Calu3 (cell line): ENCODE results near the gene KCNA10. TPM values are rescaled to one million over a fixed set of nuclear protein-coding genes. Genes with fewer than 3 reads are reported as not detected.

Source experiments
- BruUV-seq: library from RNA; stranded (reverse); fragments of 400-500 nt; replicated peaks from 2 replicates; lab custom pipeline; 2021; lab: Mats Ljungman, UMichigan
- CTCF ChIA-PET: fragments of 300-600 bp; sonication (Branson Sonifier 250); formaldehyde crosslinking; loops from one replicate; lab custom pipeline; 2022; ENCODE audit warnings: antibody characterized with exemption; lab: Charles Lee
- DNase-seq: peaks from one replicate; pipeline ENCODE4 v3.0.0; 2022
- H3K27ac Mint-ChIP-seq: one replicate; pipeline ENCODE4 v1.8.0; 2022; ENCODE audit warnings: mixed read lengths; ENCODE audit not compliant: unreplicated experiment
- H3K27me3 Mint-ChIP-seq: one replicate; pipeline ENCODE4 v1.8.0; 2022; ENCODE audit warnings: mixed read lengths; ENCODE audit not compliant: unreplicated experiment
- H3K36me3 Mint-ChIP-seq: one replicate; pipeline ENCODE4 v1.8.0; 2022; ENCODE audit warnings: mild to moderate bottlenecking, moderate library complexity, mixed read lengths; ENCODE audit not compliant: insufficient read depth, unreplicated experiment
- H3K4me1 Mint-ChIP-seq: one replicate; pipeline ENCODE4 v1.8.0; 2022; ENCODE audit warnings: mild to moderate bottlenecking, low read depth, mixed read lengths; ENCODE audit not compliant: unreplicated experiment
- H3K4me3 Mint-ChIP-seq: one replicate; pipeline ENCODE4 v1.8.0; 2022; ENCODE audit warnings: mild to moderate bottlenecking, low read depth, moderate library complexity, mixed read lengths; ENCODE audit not compliant: unreplicated experiment
- H3K9me3 Mint-ChIP-seq: one replicate; pipeline ENCODE4 v1.8.0; 2022; ENCODE audit warnings: low read depth, mixed read lengths; ENCODE audit not compliant: unreplicated experiment
- intact Hi-C: fragments of 100-400 bp; cut with micrococcal nuclease; formaldehyde crosslinking; loops from one replicate; pipeline ENCODE4 v1.10.0; 2022; ENCODE audit not compliant: unreplicated experiment
- total RNA-seq: library from RNA; stranded (reverse); gene quantifications from 2 replicates; pipeline ENCODE4 v1.2.3, GENCODE V29; 2022
- TF ChIP-seq, protein P1 (sequence below): fragments of 200-600 bp; IDR thresholded peaks from one replicate; pipeline ENCODE4 v1.8.0; 2022; ENCODE audit warnings: antibody characterized with exemption; ENCODE audit not compliant: unreplicated experiment

Gene KCNA10
- total RNA-seq, 1 experiment from 2014 or later: not detected

DNA sequence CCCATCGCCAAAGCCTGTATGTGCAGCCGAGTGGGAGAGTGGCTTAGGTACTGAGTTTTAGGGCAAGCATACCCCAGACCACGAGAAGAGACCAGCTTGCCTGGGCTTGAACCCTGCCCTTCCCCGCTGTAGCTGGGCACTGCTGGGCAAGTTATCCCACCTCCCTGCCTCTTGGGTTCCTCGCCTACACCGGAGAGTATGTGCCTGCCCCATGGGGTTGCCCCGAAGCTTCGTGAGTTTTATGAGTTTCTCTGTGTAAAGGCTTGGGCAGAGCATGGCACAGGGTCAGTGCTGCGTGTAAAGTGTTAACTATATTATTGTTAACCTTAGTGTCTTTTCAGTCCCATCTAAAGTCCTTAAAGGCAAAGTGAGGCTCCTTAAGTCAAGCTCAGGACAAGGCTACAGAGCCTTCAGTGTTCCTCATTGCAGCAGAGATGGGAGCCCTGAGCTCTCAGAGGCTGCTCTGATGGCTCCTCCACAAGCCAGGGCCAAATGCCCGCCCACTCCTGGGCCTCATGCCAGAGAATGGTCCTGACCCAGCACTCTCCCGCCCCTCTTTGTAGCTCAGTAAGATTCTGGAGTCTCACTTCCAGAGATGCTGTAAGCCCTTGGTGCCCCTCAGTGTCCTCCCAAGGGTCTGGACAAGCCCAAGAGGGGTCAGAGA is 37.0 kb upstream of the KCNA10 start:
- Mint-ChIP-seq H3K27me3 (peaks cover 84% of the 10 kb centered on the region), H3K9me3 (no peaks in the 10 kb centered on the region), H3K27ac (no peak overlapping the region), H3K4me3 (no peak overlapping the region), H3K4me1 (no peaks in the 10 kb centered on the region), H3K36me3 (no peaks in the 10 kb centered on the region)
- DNase-seq: no peak
- TF ChIP-seq, protein P1, sequence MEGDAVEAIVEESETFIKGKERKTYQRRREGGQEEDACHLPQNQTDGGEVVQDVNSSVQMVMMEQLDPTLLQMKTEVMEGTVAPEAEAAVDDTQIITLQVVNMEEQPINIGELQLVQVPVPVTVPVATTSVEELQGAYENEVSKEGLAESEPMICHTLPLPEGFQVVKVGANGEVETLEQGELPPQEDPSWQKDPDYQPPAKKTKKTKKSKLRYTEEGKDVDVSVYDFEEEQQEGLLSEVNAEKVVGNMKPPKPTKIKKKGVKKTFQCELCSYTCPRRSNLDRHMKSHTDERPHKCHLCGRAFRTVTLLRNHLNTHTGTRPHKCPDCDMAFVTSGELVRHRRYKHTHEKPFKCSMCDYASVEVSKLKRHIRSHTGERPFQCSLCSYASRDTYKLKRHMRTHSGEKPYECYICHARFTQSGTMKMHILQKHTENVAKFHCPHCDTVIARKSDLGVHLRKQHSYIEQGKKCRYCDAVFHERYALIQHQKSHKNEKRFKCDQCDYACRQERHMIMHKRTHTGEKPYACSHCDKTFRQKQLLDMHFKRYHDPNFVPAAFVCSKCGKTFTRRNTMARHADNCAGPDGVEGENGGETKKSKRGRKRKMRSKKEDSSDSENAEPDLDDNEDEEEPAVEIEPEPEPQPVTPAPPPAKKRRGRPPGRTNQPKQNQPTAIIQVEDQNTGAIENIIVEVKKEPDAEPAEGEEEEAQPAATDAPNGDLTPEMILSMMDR: no peak
- CTCF ChIA-PET: interaction anchor here (1.0 to 1.4 kb wide), 2 partner anchors 20 to 60 kb away, joined by 3 read pairs; no protein-coding TSS in a partner anchor
- BruUV-seq: no TSS peak
- intact Hi-C loops: loop anchor here (5.0 kb wide), 1 partner anchor 61 kb away; no protein-coding TSS in a partner anchor

DNA sequence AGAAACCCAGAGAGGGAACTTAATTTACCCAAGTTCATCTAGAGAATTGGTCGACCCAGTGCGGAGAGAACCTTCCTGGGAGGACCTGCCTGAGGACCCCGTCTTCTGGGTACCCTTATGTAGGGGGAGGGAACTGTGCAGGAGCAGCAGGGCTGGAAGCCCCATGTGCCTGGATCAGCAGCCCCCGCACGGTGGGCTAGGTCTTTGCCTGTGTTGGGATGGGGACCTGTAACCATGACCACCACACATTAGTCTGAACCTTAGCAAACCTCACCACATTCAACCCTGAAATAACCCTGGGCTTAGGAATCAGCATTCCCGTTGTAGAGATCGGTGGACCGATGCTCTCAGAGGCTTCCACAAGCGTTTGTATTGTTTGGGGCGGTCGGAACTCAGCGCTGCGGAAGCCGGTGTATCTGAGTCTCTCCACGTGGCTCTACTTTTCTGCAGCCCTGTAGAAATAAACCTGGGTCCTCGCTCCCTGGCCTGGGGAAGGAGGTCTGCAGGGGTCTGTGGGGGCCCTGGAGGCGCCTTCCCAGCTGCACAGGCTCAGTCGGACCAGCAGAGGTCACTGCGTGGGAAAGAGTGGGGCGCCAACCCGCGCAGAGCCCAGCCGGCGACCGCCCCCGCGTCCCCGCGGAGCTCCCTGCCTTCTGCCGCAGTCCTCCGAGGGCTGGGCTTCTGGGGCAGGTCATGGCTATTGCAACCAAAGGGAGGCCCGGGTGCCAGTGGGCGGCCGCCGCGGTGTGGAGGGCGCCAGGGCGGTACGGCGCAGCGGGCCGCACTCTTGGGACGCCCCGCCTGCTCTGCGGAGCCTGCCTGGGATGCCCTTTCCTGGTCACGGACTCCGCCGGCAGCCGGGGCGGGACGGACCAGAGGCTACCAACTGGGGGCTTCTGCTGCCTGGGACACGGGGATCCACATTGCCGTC is 36.2 kb upstream of the KCNA10 start:
- Mint-ChIP-seq H3K4me3 (no peak overlapping the region), H3K27ac (no peak overlapping the region), H3K27me3 (peaks cover 92% of the 10 kb centered on the region), H3K36me3 (no peaks in the 10 kb centered on the region), H3K4me1 (no peaks in the 10 kb centered on the region), H3K9me3 (no peaks in the 10 kb centered on the region)
- CTCF ChIA-PET: interaction anchor here (1.4 kb wide), 1 partner anchor 59 kb away, joined by 3 read pairs; no protein-coding TSS in a partner anchor
- no TSS peak for BruUV-seq
- intact Hi-C loops: loop anchor here (5.0 kb wide), 1 partner anchor 62 kb away; no protein-coding TSS in a partner anchor
- TF ChIP-seq, protein P1: peak; percentile 51
- peak; percentile 40 for DNase-seq

DNA sequence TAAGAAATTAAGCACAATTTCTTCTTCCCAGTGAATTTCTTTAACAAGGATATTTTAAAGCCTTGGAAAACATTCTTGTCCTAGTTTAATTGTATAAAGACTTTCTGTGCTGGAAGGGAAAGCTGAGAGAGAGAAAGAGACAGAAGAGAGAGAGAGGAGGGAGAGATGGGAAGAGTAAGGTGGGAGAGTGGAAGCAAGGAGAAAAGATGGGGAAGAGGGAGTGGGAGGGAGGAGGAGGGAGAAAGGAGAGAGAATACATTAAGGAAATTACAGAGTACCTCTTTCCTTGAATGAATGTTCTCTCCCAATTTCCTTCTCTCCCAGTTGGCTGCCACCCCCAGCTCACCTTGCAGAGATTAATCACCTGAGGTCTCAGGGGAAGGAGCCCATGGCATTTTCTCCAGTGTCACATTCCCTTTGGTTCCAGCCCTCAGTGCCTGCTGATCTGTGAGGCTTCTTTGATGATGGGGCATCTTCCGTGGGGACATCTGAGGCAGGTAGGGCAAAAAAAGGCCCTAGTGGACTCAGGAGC is 32.4 kb upstream of the KCNA10 start:
- CTCF ChIA-PET: no interaction called here
- intact Hi-C loops: no loop called here
- TF ChIP-seq, protein P1: no peak
- Mint-ChIP-seq H3K4me1 (no peaks in the 10 kb centered on the region), H3K27ac (no peak overlapping the region), H3K9me3 (no peaks in the 10 kb centered on the region), H3K36me3 (no peaks in the 10 kb centered on the region), H3K27me3 (peaks cover 91% of the 10 kb centered on the region), H3K4me3 (no peak overlapping the region)
- DNase-seq: no peak
- no TSS peak for BruUV-seq

DNA sequence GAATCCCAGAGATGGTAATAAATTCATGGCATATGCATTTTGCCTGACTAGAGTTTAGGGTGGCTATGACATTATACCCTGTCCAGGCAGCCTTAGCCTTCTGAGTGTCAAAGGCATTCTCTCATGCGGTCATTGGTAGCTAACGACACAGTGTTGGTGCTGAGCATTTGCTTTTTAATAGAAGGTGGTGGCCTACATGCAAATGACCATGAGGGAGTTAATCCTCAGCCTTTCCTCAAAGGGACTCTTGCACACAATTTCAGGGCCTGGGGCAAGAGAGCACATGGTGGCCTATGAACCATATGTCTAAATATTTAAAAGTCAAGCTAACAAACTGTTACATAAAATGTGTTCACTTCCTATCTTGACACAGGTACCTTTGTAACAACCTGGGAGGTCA is 30.9 kb upstream of the KCNA10 start:
- no peak for DNase-seq
- CTCF ChIA-PET: no interaction called here
- Mint-ChIP-seq H3K9me3 (no peaks in the 10 kb centered on the region), H3K27ac (no peak overlapping the region), H3K4me1 (no peaks in the 10 kb centered on the region), H3K4me3 (no peak overlapping the region), H3K27me3 (peaks cover 93% of the 10 kb centered on the region), H3K36me3 (no peaks in the 10 kb centered on the region)
- TF ChIP-seq, protein P1: no peak
- BruUV-seq: no TSS peak
- intact Hi-C loops: no loop called here
